Fibroblast of upper back skin (primary cell): ENCODE measurements around the gene SOCS2.
"Not testable (repeated sequence)": the region's sequence is repeated elsewhere in the genome, so short reads cannot be mapped to it uniquely, and the experiment has no call there.

Experiments used
- DNase-seq: peaks from one replicate; pipeline ENCODE4 v3.0.0-alpha.2; 2013

The SOCS2 gene, protein sequence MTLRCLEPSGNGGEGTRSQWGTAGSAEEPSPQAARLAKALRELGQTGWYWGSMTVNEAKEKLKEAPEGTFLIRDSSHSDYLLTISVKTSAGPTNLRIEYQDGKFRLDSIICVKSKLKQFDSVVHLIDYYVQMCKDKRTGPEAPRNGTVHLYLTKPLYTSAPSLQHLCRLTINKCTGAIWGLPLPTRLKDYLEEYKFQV

DNA sequence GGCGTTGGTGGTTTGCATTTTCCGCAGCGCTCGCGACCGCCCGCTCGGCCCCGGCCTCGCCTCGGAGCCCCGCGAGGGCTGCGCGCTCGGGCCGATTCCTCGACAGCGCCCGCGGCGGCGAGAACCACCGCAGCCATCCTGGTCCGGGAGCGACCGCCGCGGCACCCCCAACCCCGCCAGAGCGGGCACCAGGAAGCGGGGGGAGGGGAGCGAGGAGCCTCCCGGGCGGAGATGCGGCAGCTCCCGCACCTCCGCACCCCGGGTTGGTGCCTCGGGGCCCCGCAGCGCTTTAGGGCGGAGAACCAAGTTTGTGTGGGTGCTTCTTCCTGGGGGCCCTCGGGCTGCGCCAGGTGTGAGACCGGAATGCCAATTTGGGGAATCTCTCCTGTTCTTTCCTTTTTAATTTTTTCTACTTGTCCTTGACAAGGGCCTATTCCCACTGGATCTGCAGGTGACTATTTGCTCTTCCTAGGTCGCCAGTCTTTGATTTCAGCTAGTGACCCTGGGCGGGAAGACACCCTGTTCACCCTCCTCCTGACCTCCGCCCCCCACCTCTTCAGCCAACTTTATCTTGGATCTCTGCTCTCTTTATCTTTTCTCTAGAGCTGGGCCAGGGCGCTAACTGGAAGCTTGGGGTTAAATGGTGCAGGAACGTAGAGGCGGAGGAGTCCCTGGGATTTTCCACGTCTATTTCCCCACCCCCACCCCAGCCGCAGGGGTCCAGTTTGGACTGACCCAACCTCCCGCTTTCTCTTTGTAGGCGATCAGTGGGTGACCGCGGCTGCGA lies at the start of gene SOCS2:
Gene SOCS2, plus strand, starts transcription at position 751 of the 787 bp plus-strand sequence. CDS start 223 bp downstream, outside the sequence.
- peak; percentile 15 for DNase-seq

DNA sequence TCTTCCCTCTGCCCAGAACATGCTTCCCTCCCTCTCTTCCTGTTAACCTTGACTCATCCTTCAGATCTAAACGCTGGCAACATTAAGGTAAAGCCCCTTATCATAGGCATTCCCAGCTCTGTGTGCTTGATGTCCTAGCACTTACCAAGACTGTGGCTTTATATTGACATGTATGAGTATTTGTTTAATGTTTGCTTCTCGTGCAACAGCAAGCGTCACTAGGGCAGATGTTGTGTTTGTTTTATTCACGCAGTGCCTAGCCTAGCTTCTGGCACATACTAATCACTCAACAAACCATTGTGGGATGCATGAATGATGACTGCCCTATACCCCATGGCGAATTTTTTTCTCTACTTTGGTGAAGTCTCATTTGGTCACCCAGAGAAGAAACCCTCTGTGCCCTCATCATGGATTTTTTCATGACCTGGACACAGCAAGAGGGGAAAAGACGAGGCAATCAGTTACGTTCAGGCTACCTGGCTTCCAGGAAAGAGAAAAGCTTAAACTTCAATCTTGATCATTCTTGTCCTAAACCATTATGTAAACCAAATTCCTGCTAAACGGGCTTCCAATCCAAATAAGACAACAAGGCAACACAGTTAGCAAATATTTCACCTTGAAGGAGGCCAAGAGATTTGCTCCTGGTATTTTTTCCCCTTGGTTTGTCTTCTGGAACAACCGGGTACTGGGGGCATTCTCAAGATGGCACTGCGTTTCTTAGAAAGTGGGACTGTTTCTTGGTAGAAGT lies 47.9 kb upstream of the SOCS2 start:
- DNase-seq: no peak

DNA sequence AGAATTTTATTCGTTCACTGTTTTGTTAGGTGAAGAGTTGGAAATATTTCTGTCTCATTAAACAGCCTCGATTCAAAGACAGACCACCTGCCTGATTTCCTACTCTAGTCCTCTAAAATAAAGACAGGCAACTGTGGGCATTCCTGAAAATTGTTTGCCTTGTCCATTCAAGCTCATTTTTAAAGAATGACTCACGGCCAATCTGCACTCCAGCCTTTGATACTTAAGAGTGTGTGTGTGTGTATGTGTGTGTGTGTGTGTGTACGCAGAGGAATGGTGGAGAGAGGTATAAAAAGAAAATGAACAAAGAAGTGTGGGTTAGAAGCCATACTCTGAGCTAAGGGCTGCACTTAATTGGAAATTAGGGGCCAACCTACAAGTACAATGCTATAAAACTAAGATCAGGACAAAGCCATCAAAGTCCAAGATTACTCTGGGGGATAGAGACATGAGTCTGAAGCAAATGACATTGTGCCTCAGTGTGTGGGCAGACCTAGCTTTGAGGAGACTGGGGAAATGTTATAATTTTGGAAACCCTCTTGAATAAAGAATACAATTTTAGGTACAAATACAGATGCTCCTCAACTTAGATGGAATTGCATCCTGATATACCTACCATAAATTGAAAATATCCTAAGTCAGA lies 45.6 kb upstream of the SOCS2 start:
- peak; percentile 94 for DNase-seq

DNA sequence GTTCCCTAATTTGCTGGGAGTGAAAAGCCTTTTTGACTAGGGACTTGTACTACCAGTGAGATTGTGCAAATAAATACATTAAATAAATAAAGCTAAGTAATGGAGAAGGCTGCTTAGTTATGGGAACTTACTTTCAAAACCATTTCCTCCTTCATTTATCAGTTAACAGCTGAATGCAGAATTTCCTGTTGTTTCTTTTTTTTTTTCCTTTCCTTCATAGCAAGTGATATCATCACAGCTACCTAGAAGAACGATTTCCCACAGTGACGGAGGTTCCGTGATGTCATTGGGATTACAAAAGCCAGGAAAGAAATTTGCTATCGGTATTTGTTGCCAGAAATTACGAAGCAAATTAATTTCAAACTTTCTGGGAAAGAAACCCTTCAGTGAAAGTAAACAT lies 42.1 kb upstream of the SOCS2 start:
- no peak for DNase-seq

DNA sequence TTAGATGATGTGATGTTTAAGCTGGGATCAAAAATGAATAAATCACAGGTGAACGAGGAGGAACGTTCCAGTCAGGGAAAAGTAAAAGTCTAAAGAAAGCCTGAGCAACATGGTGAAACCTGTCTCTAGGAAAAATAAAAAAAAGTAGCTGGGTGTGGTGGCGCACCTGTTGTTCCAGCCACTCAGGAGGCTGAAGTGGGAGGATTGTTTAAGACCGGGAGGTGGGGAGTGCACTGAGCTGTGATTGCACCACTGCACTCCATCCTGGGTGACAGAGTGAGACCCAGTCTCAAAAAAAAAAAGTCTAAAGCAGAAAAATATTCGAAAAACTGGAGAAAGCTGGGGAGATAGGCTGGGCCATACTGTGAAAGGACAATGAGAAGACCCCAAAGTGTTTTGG lies 39.2 kb upstream of the SOCS2 start:
- DNase-seq: no peak

DNA sequence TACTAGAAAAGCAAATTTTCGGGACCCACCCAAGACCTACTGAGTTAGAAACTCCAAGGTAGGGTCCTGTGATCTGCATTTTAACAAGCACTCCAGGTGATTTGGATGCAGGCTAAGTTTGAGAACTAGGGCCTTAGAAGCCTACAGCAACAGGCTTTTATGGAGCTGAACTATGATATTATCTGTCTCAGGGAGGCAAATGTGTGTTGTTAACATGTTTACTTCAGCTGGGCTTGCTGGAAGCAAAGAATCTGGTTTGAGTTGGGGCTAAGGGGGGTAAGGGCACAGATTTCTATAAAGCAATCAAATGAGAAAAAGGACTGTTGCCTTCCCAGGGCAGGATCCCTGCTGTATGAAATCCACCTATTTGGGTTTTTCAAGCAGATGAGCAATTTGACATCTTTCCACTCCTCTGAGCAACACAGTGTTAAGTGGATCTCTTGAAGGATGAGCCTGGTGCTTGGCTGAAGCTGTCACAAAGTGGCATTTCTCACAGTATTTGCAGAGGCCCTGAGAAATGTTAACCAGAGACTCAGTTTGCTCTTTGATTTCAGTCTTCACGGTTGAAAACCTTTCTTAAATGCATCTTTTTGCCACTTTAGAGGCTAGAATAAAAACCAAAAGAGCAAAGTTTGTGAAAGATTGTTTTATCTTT lies 36.2 kb upstream of the SOCS2 start:
- no peak for DNase-seq

DNA sequence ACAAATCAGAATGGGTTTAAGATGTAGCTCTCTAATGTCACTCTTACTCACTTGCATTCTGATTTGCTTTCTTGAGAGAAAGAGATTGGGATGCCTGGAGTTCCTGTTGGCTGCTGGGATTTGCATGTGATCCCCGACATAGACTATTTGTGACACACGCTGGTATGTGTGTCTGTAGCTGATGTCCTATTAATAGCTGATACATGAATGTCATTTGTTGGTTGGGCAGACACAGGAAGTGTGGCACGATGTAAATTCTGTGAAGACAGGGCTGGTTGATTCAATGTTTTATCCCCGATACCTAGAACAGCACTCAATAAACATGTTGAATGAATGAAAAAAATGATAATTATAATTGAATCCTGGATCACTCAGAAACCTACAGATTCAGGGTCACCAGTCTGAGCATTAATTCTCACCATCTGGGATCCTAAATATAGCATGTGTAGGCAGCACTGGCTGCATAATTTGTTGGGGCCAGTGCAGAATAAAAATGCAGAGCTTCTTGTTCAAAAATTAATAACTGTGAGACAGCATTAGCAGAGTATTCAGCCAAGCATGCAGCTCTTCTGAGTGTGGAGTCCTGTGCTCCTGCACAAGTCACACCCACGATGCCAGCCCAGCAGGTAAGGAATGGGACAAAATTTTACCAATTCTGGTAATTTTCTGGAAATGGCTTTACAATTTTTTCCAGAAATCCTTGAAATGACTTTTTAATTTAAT lies 35.5 kb upstream of the SOCS2 start:
- peak; percentile 15 for DNase-seq

DNA sequence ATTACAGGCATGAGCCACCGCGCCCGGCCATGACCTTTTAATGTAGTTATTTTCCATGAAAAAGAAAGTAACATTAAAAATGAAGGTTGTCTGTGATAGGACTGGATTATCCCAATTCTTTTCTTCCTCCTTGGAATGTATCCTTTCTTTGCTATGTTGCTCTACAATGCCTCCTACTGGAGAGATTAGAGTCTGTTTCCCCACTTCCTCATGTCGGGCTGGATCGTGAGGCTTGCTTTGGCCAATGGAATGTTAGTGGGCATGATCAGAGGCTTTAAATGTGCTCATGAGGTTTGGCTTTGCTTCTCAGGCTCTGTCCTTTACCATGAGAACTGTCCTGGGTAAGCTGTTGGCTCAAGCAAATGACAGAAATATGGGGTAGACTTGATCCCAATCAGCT lies 34.7 kb upstream of the SOCS2 start:
- DNase-seq: no peak

DNA sequence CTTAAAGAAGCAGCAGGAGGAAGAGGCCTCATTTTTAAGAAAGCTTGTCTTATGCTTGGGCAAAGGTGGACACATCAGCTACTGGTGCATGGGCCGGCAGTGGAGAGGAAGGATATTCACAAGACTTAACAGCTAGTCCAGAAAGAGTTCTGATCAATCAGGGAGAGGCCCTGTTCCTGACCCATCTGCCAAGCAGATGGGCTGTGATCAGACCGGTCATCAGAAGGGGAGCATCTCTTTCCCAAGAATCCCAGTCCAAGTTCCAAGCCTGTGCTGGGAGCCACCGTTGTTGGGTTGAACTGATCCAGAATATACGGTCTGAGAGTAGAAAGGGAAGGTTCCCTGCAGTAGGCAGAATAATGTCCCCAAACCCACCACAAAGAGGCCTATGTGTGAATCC lies 32.7 kb upstream of the SOCS2 start:
- DNase-seq: no peak

DNA sequence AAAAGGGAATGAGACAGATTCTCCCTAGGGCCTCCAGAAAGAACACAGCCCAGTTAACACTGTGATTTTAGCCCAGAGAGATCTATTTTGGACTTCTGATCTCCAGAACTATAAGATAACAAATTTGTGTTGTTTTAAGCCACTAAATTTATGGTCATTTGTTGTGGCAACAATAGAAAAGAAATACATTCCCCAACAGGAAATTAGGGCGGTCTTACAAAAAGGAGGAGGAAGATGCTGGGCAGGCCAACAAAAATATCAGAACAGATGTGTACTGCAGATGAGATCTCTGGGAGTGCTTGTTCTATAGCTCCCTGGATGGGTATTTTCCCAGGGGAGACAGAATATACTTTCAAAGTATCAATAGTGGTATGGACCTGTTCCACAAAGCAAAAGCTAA lies 32.0 kb upstream of the SOCS2 start:
- DNase-seq: no peak

DNA sequence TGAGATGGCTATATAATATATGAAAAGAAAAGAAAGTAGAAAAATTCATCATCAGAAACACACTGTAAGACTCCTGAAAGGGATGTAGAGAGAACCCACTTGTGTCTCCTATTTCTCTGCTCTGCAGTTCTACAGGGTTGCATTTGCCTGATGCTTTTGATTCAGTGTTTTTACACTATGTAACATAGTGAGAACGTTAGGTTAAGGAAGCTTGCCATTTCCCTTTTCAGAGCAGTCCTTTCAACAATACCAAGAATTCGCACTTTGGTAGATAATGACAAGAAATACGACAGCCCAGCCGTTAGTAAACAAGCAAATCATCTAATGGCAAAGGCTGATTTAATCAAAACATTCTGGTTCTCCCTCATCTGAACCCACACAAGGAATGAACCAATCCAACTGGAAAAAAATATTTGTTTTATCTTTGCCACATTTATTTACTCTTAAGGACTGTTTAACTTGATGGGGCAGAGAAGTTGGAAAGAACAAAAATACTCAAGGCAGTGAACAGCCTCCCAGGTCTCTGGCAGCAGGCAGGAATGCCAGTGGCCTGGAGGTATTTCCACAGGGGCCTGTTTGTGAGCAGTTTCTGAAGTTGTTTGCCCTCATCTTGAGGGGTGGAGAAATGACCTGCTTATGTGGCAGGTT lies 30.8 kb upstream of the SOCS2 start:
- no peak for DNase-seq

DNA sequence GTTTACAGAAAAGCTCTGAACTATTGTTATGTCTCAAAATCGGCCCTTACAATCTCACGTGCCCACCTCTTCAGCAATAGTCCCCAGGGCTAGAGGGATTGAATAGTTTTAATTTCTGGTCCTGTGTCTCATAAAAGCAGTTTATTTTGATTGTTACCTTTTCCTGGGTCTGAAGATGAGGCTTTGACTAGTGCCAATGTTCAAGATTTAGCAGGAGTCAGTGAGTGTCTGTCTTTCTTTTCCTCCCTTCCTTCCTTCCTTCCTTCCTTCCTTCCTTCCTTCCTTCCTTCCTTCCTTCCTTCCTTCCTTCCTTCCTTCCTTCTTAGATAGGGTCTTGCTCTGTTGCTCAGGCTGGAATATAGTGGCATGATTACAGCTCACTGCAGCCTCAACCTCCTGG lies 24.7 kb upstream of the SOCS2 start:
- DNase-seq: no peak

DNA sequence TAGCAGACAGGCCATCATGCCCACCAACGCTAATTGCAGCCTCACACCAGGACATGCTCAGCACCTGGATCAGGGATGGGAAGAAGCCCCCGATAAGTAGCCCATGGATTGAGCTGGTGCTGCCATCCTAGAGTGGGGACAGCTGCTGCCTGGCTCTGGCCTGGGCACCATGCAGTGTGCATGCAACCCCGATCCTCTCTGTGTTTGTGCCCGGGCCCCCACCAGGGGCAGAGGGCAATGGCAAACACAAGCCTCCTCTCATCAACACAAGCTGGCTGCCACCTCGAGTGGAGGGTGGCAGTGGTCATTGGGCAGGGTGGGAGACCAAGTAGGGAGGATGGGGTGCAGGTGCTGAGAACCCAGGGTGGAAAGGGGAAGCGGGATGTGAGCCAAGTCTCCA lies 23.3 kb upstream of the SOCS2 start:
- no peak for DNase-seq

DNA sequence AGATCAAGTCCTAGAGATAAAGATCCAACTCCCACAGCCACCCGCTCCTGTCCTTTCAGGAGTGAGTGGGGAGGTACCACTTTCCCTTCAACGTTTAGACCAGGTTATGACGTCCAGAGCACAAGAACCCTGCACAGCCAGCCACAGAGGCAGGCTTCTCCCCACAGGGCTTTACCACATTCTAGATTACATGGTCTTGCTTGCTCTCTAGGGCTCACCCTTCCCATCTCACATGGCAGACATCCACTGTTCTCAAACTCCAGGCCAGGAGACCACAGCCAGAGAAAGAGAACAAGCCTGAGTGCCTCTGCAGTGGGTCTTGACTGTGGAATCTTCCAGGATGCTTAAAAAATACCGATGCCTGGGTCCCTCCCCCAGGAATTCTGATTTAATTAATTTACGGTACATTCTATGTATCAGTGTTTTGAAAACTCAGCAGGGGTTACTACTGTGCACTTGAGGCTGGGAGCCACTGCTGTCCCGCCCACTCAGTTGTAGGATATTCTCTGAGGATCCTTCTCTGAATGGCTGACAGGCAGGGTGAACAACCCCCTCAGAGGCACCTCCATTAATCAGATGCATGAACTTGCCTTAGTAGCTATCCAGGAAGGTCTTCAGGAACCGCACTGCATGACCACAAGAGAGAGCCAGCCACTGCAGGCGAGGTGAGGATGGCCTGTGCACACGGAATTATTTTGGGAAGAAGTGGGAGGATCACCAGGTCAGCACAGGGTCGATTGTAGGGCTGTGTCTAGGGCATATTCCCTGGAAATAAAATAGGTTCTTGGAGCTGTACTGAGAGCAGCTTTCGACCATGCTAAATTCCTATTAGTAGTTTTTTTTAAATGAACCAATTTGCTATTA lies 21.5 kb upstream of the SOCS2 start:
- DNase-seq: no peak

DNA sequence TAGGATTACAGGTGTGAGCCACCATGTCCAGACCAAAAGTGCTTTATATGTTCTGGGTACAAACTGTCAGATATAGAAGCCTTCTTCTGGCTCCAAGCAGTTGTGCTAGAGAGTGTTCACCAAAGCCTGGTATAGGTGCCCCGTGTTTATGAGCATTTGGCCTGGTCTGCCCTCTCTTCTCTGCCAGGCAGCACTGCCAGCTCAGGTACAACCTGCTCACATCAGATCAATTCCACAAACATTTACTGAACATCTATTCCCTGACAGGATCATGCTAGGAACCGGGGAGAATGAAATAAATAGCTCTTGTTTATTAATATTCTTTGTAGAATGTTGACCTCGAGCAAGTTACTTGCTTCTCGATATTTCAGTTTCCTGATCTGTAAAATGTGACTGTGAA lies 20.0 kb upstream of the SOCS2 start:
- no peak for DNase-seq

DNA sequence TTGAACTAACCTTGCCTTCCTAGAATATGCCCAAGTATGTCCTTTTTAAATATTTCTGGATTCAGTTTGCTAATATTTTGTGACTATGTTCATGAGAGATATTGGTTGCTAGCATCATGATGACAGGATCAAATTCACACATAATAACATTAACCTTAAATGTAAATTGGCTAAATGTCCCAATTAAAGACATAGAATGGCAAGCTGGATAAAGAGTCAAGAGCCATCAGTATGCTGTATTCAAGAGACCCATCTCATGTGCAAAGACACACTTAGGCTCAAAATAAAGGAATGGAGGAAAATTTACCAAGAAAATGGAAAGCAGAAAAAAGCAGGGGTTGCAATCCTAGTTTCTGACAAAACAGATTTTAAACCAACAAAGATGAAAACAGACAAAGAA lies 14.6 kb upstream of the SOCS2 start:
- DNase-seq: not testable (repeated sequence)

DNA sequence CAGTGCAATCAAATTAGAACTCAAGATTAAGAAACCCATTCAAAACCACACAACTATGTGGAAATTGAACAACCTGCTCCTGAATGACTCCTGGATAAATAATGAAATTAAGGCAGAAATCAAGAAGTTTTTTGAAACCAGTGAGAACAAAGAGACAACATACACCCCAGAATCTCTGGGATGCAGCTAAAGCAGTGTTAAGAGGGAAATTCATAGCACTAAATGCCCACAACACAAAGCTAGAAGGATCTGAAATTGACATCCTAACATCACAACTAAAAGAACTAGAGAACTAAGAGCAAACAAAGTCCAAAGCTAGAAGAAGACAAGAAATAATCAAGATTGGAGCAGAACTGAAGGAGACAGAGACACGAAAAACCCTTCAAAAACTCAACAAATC lies 13.8 kb upstream of the SOCS2 start:
- DNase-seq: not testable (repeated sequence)

DNA sequence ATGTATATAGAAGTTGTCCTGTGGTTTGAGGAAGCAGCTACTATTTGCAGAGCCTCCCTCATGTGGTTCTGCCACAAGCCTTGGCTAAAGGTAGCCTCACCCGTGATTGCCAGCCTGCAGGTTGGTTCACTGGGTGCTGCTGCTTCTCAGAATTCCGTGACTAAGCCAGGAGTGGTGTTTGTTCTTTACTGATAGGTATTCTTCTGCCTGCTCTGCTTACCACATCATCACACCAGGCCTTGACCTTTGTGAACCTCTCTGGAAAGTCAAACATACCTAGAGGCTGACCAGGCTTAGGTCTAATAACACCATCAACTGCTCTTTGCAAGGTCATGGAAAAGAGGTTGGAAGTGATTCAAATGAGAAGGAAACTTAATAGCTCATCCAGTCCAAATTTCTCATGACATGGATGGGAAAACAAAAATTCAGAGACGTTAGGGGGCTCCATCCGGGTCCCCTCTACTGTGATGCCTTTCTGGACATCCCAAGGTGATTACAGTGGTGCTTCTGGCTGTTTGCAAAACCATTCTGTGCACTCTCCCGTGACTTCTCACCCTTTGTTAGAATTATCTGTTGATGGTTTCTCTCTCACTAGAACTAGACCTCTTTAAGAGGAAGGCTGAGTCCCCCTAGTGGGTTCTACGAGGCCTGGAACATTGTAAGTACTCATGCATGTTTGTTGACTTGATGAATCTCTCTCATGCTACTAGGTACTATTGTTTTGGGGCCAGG lies 8.5 kb upstream of the SOCS2 start:
- DNase-seq: peak; percentile 29

DNA sequence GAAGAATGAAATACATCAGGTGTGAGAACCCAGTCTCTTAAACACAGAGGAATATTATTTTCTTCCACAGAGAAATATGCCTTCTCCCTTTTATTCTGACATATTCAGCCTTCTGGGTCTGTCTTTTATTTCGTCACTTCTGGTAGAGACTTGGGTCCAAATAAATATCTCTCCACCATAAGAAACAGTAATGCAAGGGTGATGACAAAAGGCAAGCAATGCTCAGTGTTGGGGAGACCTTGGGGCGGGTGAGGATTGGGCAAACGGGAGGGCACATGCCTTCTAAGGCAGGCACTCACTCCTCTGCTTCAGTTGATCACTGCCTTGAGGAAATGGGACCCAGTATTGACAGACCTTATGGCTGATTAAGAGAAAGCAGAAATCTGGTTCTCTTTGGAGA lies 6.7 kb upstream of the SOCS2 start:
- no peak for DNase-seq

DNA sequence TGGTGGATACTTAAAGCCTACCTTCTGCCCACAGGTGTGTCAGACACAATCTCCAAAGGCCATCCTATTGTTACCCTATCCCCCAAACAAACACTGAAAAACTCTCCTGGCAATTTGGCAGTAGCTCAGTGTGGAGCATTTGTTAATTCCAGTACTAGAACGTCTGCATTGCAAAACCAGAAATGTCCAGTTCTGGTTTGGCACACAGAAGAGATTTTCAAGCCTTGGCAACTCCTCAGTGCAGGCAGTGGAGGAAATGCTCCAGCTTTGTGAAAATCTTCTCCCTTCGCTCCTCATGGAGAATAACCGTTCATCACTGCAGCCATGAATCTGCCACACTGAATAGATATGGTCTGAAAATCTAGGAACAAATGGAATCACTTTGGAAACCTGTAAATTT lies 5.3 kb upstream of the SOCS2 start:
- DNase-seq: no peak
